Right hindlimb (tissue), 1 donor: Measurements from ENCODE around the gene NYNRIN.
"Not testable (repeated sequence)": the region's sequence is repeated elsewhere in the genome, so short reads cannot be mapped to it uniquely, and the experiment has no call there.

Experiments
- DNase-seq: peaks from one replicate; pipeline ENCODE4 v3.0.0-alpha.2; 2018

Gene NYNRIN

DNA sequence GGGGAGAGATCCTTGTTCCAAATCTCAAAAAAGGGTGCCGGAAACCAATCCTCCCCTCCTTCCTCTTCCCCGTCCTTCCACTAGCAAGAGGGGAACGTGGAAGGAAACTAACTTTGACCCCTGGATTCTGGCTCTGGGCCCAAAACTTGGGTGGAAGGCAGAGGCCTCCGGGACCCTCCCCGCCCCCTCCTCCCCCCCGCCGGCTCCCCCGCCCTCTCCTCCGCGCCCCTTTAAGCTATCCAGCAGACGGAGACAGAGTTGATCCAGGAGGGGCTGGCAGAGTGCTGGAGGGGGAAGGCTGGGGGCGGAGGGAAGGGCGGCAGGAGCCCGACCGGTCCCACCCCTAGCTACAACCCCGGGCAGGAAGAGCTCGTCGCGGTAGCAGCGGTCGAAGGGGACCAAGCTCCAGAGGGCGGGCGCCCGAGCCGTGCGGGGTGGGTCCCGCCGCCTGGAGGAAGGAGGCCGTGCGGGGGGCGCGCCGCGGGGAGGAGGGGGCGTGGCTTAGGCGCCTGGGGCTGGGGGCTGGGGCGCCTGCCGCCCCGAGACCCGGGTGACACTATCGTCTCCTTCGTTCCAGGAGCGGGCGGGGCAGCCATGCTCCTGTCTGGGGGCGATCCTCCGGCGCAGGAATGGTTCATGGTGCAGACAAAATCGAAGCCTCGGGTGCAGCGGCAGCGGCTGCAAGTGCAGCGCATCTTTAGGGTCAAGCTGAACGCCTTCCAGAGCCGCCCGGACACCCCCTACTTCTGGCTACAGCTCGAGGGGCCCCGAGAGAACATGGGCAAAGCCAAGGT, at the start of gene NYNRIN:
Gene NYNRIN, plus strand, starts transcription at position 351 of the 794 bp plus-strand sequence. Its CDS starts 244 bp downstream, at position 595.
- peak; percentile 89 for DNase-seq

DNA sequence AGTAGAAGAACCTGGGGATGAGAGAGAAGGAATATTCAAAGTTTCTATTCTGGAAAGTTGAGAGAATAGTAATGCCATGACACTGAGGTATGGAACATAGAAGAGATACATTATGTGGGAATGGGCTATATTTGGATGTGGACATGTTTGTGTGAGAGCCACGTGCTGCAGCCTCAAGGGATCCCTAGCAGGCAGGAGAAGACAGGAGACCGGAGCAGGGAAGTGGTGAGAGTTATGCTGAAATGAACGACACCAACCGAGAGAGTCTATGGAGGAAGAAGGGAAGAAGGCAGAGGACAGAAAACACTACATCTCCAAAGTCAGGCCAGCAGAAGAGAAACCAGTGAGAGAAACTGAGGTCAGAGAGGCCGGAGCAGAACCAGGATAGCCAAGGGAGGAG, 49.1 kb upstream of the NYNRIN start:
- no peak for DNase-seq

DNA sequence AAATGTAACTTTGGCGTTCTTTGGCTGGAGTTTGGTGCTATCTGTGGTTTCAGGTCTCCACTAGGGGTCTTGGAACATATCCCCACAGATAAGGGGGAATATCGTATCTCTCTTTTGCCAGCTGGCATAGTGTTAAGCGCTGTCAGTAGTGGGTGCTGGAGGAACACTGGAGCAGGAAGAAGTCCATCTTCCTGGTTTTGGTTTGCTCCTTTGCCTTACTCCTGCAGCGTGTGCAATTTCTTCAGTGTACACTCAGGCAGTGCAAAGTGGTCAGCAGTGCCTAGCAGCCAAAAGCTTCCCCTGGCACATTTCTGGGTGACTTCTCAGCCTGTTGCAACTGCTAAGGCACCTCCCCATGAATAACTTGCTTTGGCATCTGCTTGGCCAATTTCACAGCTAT, 47.3 kb upstream of the NYNRIN start:
- no peak for DNase-seq

DNA sequence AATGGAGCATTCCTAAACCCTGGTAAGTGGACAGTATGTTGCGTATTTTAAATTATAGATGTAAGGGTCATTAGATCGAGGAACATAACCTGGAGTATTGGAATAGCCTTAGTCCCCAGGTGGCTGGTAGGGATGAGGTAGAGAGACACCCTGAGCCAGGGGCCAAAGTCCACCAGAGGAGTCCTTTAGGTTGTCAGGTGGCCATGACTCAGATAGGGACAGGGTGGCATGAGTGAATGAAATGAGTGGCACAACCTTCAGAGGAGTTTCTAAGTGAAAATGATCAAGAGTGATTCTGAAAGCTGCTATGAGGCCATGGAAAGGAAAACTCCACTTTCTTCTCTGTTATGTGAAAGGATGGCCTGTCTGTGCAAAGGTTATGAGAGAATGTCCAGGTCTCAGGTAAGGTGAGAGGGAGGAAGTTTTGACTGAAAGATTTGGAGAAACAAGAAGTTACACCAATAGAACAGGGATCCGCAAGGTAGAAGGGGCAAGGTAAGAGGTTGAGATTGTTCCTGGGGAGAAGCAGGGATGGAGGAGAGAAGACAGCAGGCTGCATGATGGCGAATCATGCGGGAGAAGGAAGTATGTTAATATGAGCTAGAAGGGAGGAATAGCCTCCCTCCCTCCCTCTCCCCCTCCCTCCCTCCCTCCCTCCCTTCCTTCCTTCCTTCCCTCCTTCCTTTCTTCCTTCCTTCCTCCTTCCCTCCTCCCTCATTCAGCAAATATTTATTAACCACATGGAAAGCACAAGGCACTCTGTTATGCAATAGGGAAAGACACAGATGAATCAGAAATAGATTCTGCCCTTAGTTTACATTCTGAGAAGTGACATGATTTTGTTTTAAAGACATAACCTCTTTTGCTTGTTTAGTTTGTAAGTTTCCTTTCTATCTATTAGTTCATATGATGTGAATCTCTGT, 45.0 kb upstream of the NYNRIN start:
- DNase-seq: no peak

DNA sequence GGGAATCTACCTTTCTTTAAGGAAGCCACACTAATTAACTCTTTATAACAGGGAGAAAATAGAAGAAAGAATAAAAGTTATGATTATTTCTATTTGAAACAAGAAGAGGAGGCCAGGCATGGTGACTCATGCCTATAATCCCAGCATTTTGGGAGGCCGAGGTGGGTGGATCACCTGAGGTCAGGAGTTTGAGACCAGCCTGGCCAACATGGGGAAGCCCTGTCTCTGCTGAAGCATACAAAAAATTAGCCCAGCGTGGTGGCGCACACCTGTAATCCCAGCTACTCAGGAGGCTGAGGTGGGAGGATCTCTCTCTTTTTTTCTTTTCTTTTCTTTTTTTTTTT, 44.3 kb upstream of the NYNRIN start:
- not testable (repeated sequence) for DNase-seq

DNA sequence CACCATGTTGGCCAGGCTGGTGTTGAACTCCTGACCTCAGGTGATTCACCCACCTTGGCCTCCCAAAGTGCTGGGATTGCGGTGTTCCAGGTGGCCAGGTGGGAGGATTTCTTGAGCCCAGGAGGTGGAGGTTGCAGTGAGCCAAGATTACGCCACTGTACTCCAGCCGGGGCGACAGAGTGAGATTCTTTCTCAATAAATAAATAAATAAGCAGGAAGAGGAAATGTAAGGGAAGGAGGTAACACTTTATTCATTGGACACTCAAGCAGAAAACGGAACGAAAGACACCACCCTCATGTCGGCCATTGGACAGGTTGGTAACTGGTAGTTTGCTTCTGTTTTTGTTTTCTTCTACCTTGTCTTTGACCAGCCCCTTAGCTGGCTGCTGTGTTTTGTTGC, 43.8 kb upstream of the NYNRIN start:
- no peak for DNase-seq

DNA sequence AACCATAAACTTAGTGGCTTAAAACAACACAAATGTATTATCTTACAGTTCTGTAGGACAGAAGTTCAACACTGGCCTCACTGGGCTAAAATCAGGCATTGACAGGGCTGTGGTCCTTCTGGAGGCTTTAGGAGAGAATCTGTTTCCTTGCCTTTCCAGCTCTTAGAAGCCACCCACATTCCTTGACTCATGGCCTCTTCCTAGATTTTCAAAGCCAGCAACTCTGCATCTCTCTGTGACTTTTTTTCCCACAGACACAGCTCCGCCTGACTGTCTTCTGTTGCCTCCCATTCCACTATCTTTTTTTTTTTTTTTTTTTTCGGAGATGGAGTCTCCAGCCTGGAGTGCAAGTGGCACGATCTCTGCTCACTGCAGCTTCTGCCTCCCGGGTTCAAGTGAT, 42.6 kb upstream of the NYNRIN start:
- no peak for DNase-seq

DNA sequence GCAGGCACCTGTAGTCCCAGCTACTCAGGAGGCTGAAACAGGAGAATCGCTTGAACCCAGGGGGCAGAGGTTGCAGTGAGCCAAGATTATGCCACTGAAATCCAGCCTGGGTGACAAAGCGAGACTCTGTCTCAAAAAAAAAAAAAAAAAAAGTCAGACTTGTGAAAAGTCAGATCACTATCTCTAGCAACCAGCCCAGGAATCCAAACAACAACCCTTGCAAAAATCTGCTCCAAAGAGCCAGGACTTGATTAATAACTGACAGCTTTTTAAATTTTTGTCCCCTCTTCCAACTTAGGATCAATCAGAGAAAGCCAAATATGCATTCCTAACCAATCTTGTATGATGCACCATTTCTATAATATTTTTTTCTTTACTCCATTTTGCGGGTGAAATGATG, 38.5 kb upstream of the NYNRIN start:
- no peak for DNase-seq

DNA sequence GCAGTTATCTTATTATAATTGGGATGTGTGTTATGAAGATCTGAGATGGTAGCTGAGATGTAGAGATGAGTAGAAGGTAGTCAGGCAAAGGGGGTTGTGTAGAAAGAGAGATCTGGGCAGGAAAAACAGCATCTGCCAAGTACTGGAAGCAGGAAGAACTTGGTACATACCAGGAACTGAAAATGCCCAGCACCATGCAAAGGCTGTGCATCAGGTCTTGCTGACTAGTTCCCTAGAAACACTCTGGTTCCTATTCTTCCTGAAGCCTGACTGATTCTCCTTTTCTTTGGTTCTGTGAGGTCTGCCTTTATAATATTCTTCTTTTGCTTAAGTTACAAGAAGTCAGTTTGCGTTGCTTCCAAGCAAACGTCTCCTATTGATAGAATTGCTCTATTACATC, 37.5 kb upstream of the NYNRIN start:
- DNase-seq: no peak

DNA sequence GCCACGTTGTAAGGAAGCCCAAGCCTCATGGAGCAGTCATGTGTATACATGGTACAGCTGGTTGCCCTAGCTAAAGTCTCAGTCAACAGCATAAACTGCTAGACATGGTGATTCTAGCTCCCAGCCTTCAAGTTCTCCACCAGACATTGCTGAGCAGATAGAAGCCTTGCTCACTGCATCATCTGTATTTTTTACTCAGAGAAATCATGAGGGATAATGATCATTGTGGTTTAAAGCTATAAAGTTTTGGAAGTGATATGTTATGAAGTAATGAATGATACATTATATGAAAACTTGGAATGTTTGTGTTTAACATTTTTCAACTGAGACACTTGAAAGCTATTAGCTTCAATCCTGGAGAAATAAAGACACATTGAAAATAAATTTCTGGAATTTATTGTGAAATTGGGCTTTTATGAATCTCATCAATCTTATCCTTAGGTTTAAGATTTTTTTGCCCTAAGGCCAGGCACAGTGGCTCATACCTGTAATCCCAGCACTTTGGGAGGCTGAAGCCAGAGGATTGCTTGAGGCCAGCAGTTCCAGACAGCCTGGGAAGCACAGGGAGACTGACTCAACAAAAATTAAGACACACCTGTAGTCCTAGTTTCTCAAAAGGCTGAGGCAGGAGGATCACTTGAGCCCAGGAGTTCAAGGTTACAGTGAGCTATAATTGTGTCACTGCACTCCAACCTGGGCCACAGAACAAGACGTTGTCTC, 36.4 kb upstream of the NYNRIN start:
- no peak for DNase-seq

DNA sequence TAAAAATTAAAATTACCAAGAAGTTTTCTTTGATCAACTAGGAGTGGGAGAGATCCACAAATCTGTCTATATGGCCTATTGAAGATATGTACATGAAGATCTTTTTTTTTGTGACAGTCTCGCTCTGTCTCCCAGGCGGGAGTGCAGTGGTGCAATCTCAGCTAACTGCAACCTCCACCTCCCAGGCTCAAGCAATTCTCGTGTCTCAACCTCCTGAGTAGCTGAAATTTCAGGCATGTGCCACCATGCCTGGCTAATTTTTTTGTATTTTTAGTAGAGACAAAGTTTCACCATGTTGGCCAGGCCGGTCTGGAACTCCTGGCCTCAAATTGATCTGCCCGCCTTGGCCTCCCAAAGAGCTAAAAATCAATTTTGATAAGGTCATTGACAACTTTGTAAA, 35.4 kb upstream of the NYNRIN start:
- no peak for DNase-seq

DNA sequence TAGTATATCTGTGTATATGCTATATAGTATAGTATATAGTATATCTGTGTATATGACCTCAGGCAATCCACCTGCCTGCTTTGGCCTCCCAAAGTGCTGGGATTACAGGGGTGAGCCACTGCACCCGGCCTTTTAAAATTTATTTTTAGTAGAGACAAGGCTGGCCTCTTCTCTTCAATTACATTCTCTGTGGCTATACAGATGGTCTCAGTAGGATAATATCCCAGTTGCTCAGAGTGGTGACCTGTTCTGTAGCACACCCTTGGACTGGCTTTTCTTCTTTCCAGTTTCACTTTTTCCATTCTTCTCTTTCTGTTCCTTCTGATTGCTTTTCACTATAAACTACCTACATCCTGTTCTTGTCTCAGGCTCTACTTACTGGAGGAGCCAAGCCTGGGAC, 34.0 kb upstream of the NYNRIN start:
- no peak for DNase-seq

DNA sequence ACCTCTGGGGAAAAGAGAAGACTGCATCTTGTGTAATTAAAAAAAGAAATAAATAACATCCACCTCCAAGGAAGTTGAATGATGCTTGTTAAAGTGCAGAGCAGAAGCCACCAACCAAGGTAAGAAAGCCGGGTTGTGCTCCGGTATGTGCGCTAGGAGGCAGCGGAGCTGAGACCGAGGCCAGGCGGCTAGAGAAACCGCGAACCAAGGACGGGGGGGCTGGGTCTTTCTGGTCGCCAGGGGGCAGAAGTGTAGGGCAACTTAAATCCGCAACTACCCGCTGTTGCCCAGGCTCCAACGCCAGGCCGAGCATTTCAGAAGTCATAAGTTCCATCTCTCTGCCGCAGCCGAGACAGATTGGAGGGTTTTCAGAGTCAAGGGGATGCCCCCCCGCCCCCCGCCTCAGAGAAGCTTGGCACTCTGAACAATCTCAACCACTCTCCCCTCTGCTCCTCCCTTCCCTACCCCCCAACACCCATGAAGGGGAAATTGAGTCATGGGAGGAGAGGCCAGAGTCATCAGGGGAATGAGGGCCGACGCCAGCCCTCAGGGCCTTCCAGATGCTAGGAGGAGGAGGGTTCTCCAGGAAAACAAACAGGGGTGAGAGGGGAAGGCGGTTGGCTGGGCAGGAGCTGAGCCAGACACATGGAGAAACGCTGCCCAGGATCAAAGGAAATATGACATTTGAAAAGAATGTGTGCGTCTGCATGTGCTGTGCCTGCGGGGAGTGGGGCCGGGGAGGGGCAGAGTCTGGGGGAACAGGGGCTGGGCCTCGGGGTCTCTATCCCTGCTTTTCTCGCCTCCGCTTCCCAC, 33.0 kb upstream of the NYNRIN start:
- peak; percentile 90 for DNase-seq

DNA sequence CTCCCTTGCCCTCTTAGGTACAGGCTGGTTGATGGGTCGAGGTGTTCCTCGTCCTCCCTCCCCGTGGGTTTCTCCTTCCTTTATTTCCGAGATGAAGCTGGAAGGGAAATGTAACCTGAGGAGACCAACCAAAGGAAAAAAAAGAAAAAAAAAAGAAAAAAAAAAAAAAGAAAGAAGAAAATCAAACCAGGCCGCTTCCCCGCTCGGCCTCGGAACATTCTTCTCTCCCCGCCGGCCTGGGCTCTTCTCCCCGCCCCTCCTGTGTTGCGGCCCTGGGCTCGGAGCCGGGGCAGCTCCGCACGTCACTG, 32.4 kb upstream of the NYNRIN start:
- DNase-seq: no peak

DNA sequence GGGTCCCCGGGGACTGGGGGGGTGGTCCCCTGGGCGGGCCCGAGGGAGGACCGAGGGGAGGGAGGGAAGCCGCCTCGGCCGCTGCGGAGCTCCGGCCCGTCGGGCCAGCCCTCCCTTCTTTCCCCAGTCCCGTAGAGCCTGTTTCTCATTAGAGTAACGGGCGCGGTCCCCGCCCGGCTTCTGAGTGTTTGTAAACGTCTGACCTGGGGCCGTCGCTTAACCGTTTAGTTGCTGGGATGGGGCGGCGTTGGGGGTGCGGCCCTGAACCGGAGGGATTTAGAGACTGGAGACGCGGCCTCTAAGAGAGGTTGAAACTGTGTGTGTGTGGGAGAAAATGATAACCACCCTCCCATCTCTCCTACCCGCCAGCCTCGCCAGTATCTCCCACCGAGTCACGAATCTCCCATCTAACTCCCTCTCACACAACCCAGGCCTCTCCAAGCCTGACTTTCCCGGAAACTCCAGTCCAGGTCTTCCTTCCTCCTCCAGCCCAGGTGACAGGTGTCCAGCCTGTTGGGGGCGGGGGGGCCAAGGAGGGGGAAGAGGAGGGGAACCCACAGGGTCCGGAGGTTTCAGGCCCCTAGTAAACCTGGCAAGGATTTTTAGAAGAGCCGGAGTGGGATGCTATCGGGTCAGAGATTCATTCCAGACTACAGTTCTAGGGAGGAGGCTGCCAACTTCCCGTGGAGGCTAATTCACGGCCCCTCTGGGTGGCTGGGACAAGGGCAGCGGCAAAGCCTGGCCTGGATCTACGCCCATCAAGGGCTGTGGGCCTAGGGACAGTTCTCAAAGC, 31.9 kb upstream of the NYNRIN start:
- peak; percentile 96 for DNase-seq

DNA sequence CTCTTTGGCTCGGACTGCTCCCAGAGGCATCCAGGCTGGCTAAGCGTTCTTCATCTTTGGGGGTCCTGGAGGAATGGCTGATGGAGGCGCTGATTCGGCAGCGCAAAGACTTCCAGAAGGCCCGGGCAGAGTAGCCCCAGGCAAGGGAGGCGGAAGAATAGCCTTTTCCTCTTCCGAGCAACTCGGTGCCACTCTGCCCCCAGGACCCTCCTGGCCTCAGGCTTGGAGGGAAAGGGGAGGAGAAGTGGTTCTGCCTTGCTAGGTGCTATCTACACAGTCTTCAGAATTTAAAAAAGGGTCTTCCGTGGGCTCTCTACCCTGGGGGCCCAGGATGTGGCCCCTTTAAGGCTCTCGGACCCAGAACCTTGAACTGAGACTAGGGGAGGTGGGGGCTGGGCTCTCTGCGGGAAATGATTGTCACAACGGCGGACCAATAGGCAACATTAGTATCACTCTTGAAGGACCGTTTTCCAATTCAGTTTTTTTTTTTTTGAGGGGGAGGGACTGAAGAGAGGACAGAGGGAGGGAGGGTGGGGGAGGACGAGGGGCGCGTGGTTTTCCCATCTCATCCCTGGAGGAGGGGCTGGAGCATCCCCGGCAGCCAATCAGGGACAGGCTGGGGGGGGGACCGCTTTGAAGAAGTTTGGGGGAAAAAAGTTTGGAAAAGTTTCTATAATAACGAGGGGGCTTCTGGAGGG, 31.1 kb upstream of the NYNRIN start, which contains the start of gene NFATC4:
Gene NFATC4, plus strand, starts transcription at position 671 of the 698 bp plus-strand sequence. CDS start 157 bp downstream, outside the sequence.
- peak; percentile 94 for DNase-seq

DNA sequence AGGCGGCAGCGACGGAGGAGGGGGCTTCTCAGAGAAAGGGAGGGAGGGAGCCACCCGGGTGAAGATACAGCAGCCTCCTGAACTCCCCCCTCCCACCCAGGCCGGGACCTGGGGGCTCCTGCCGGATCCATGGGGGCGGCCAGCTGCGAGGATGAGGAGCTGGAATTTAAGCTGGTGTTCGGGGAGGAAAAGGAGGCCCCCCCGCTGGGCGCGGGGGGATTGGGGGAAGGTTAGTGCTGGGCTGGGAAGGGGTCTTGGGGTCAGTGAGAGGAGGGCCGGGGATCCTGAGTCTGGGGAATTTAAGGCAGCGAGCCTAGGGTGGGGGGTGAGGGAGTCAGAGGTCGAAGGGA, 30.6 kb upstream of the NYNRIN start:
- no peak for DNase-seq

DNA sequence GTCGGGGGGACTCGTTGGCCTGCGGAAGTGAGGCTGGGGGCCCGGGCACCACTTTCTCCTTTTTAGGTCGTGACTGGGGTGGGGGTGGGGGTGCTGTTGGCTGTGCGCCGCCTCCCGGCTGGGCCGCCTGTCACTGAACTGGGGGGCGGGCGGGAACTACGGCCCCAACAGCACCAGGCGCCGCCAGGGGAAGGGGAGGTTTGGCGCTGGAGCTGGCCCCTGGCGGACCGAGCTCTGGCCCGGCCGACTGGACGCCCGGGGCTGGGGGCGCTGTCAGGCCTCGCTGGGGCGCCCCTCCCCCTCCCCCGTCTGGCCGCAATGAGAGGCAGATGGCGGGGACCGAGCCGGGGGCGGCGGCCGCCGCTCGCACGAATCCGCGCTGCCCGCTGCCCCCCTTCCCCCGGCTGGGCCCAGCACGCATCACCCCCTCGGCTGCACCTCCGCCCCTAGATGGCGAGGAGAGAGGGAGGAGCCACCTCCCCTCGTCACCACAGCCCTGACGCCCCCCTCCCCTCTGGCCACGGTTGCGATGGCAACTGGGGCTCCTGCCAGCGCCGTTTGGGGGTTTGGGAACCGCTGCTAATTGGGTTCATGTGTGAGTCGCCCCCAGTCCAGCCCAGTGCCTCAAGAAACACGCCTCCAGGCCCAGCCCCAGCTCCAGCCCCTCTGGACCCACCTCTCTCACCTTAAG, 30.1 kb upstream of the NYNRIN start:
- peak; percentile 93 for DNase-seq

DNA sequence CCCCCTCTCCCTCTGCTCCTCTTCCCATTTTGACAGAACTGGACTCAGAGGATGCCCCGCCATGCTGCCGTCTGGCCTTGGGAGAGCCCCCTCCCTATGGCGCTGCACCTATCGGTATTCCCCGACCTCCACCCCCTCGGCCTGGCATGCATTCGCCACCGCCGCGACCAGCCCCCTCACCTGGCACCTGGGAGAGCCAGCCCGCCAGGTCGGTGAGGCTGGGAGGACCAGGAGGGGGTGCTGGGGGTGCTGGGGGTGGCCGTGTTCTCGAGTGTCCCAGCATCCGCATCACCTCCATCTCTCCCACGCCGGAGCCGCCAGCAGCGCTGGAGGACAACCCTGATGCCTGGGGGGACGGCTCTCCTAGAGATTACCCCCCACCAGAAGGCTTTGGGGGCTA, 29.3 kb upstream of the NYNRIN start:
- no peak for DNase-seq

DNA sequence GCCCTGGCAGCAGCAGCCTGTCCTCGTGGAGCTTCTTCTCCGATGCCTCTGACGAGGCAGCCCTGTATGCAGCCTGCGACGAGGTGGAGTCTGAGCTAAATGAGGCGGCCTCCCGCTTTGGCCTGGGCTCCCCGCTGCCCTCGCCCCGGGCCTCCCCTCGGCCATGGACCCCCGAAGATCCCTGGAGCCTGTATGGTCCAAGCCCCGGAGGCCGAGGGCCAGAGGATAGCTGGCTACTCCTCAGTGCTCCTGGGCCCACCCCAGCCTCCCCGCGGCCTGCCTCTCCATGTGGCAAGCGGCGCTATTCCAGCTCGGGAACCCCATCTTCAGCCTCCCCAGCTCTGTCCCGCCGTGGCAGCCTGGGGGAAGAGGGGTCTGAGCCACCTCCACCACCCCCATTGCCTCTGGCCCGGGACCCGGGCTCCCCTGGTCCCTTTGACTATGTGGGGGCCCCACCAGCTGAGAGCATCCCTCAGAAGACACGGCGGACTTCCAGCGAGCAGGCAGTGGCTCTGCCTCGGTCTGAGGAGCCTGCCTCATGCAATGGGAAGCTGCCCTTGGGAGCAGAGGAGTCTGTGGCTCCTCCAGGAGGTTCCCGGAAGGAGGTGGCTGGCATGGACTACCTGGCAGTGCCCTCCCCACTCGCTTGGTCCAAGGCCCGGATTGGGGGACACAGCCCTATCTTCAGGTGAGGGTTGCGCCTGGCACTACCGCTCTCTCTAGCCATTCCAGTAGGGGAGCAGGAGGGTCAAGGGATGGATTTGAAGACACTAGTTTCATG, 28.7 kb upstream of the NYNRIN start:
- DNase-seq: no peak
